ENCODE data around the gene LMO7.
"Not testable (repeated sequence)": the region's sequence is repeated elsewhere in the genome, so short reads cannot be mapped to it uniquely, and the experiment has no call there.

Gene LMO7

GRCh38 chr13:75749407-75749806 is 113.3 kb downstream of the LMO7 start:
- DNase-seq = no peak

- no peak for DNase-seq
Observed at GRCh38 chr13:75751350-75751749, 115.2 kb downstream of the LMO7 start.

GRCh38 chr13:75752826-75753225 is 116.7 kb downstream of the LMO7 start:
- DNase-seq = no peak

GRCh38 chr13:75754936-75755335 is 118.8 kb downstream of the LMO7 start:
- DNase-seq = no peak

GRCh38 chr13:75757336-75757735 is 121.2 kb downstream of the LMO7 start:
- DNase-seq = no peak

GRCh38 chr13:75759531-75759930 is 123.4 kb downstream of the LMO7 start:
- DNase-seq = no peak

GRCh38 chr13:75760131-75761021 is 124.2 kb downstream of the LMO7 start:
- no peak for DNase-seq

GRCh38 chr13:75761369-75761768 is 125.2 kb downstream of the LMO7 start:
- DNase-seq = no peak

- DNase-seq = no peak
Observed at GRCh38 chr13:75762076-75762937, 126.2 kb downstream of the LMO7 start.

- no peak for DNase-seq
Observed at GRCh38 chr13:75762955-75763354, 126.8 kb downstream of the LMO7 start.

GRCh38 chr13:75763512-75763911 is 127.4 kb downstream of the LMO7 start:
- no peak for DNase-seq

GRCh38 chr13:75764251-75764925 is 128.3 kb downstream of the LMO7 start:
- no peak for DNase-seq

- no peak for DNase-seq
Observed at GRCh38 chr13:75764926-75765310, 128.8 kb downstream of the LMO7 start.

GRCh38 chr13:75766636-75767035 is 130.5 kb downstream of the LMO7 start:
- no peak for DNase-seq

GRCh38 chr13:75769141-75769905 is 133.2 kb downstream of the LMO7 start:
- DNase-seq = no peak

- DNase-seq = no peak
Observed at GRCh38 chr13:75770164-75770563, 134.0 kb downstream of the LMO7 start.

- no peak for DNase-seq
Observed at GRCh38 chr13:75770592-75771011, 134.5 kb downstream of the LMO7 start.

GRCh38 chr13:75771226-75771625 is 135.1 kb downstream of the LMO7 start:
- no peak for DNase-seq

- DNase-seq = no peak
Observed at GRCh38 chr13:75771818-75772217, 135.7 kb downstream of the LMO7 start.

GRCh38 chr13:75774176-75774575 is 138.0 kb downstream of the LMO7 start:
- no peak for DNase-seq

GRCh38 chr13:75776550-75776949 is 140.4 kb downstream of the LMO7 start:
- DNase-seq = no peak

- no peak for DNase-seq
Observed at GRCh38 chr13:75779393-75779792, 143.3 kb downstream of the LMO7 start.

- DNase-seq = not testable (repeated sequence)
Observed at GRCh38 chr13:75780103-75780502, 144.0 kb downstream of the LMO7 start.
